K562 (cell line): Measurements from ENCODE around the gene CRELD2.

Source experiments
- BMI1 ChIP-seq: fragments of 150-350 bp; IDR thresholded peaks from 2 replicates; pipeline ENCODE4 v1.6.1; 2014; ENCODE audit warnings: low read length
- HNRNPLL ChIP-seq: fragments of 200-400 bp; formaldehyde crosslinking; IDR thresholded peaks from 2 replicates; pipeline ENCODE4 v1.6.1; 2017; ENCODE audit warnings: low read length, low read depth, mild to moderate bottlenecking; ENCODE audit not compliant: poor library complexity, severe bottlenecking
- IFI16 ChIP-seq: fragments of 250-450 bp; sonication (Bioruptor Pico); IDR thresholded peaks from 2 replicates; pipeline ENCODE4 v2.1.2; 2022; ENCODE audit warnings: mild to moderate bottlenecking, inconsistent platforms
- JUND ChIP-seq, 2 experiments: IDR thresholded peaks; 2 replicates in 1 of 2; 3 replicates in 1 of 2; pipeline ENCODE4 v1.6.1; 2011; ENCODE audit warnings: borderline replicate concordance in 2 of 2, low read depth in 2 of 2, low read length in 2 of 2, improper control_type of control experiment in 1 of 2, missing biosample characterization in 1 of 2, missing genetic modification characterization in 1 of 2, missing genetic modification reagents in 1 of 2
- POLR2A ChIP-seq: fragments of 450-650 bp; conservative IDR thresholded peaks from 2 replicates; pipeline ENCODE4 v1.6.1; 2016
- TCF7 ChIP-seq: sonication (generic); IDR thresholded peaks from 2 replicates; pipeline ENCODE4 v1.6.1; 2016; ENCODE audit warnings: antibody characterized with exemption, borderline replicate concordance
- ZNF174 ChIP-seq: fragments of 250-450 bp; sonication (Bioruptor Pico); IDR thresholded peaks from 2 replicates; pipeline ENCODE4 v1.4.0; 2020; ENCODE audit warnings: mild to moderate bottlenecking
- ZNF274 ChIP-seq: IDR thresholded peaks from 2 replicates; pipeline ENCODE4 v1.6.1; 2011; ENCODE audit warnings: low read depth, mild to moderate bottlenecking, low read length, moderate library complexity, borderline replicate concordance
- TF ChIP-seq, protein P1 (sequence below), 3 experiments: IDR thresholded peaks in 2 of 3; conservative IDR thresholded peaks in 1 of 3; 2 replicates each; pipeline ENCODE4 v1.5.1; 2011 to 2012; ENCODE audit warnings: low read length in 3 of 3, mild to moderate bottlenecking in 3 of 3, control low read depth in 2 of 3, improper control_type of control experiment in 1 of 3, inconsistent platforms in 1 of 3, low read depth in 1 of 3, mixed read lengths in 1 of 3, moderate library complexity in 1 of 3; ENCODE audit not compliant: insufficient read depth in 2 of 3
- TF ChIP-seq, protein P2 (sequence below): fragments of 250-450 bp; sonication (Bioruptor Pico); IDR thresholded peaks from 2 replicates; pipeline ENCODE4 v1.5.0; 2021; ENCODE audit warnings: mild to moderate bottlenecking, moderate library complexity
- TF ChIP-seq, protein P3 (sequence below): sonication (generic); formaldehyde crosslinking; IDR thresholded peaks from 2 replicates; pipeline ENCODE4 v1.8.1; 2023; ENCODE audit warnings: mild to moderate bottlenecking, missing genetic modification reagents

DNA sequence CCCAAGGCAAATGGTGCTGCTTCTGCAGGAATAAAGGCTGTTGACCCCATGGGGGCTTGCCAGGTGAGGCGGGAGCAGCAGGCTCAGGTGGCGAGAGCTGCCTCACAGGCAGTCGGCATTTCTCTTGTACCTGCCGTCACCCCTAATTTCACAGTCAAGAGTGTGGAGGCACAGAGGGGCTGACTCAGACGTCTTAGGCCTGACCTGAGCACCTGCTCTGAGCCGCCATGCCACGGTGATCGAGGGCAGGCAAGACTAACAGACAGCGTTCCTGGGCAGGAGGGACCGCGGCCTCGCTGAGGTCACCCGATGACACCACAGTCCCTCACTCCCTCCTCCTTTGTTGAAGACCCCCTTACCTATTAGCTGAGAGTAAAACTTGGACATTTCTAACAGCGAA, 5.4 kb upstream of the CRELD2 start:
- TF ChIP-seq, protein P1, sequence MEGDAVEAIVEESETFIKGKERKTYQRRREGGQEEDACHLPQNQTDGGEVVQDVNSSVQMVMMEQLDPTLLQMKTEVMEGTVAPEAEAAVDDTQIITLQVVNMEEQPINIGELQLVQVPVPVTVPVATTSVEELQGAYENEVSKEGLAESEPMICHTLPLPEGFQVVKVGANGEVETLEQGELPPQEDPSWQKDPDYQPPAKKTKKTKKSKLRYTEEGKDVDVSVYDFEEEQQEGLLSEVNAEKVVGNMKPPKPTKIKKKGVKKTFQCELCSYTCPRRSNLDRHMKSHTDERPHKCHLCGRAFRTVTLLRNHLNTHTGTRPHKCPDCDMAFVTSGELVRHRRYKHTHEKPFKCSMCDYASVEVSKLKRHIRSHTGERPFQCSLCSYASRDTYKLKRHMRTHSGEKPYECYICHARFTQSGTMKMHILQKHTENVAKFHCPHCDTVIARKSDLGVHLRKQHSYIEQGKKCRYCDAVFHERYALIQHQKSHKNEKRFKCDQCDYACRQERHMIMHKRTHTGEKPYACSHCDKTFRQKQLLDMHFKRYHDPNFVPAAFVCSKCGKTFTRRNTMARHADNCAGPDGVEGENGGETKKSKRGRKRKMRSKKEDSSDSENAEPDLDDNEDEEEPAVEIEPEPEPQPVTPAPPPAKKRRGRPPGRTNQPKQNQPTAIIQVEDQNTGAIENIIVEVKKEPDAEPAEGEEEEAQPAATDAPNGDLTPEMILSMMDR (IDR thresholded peaks at IDR 0.05 in 2 of 3, conservative IDR thresholded peaks at IDR 0.05 in 1 of 3; ENCODE audit: insufficient read depth in 2 of 3, low read depth in 1 of 3, low read length in 3 of 3) = no peak
- no peak for TF ChIP-seq ZNF274
- TF ChIP-seq, protein P2, sequence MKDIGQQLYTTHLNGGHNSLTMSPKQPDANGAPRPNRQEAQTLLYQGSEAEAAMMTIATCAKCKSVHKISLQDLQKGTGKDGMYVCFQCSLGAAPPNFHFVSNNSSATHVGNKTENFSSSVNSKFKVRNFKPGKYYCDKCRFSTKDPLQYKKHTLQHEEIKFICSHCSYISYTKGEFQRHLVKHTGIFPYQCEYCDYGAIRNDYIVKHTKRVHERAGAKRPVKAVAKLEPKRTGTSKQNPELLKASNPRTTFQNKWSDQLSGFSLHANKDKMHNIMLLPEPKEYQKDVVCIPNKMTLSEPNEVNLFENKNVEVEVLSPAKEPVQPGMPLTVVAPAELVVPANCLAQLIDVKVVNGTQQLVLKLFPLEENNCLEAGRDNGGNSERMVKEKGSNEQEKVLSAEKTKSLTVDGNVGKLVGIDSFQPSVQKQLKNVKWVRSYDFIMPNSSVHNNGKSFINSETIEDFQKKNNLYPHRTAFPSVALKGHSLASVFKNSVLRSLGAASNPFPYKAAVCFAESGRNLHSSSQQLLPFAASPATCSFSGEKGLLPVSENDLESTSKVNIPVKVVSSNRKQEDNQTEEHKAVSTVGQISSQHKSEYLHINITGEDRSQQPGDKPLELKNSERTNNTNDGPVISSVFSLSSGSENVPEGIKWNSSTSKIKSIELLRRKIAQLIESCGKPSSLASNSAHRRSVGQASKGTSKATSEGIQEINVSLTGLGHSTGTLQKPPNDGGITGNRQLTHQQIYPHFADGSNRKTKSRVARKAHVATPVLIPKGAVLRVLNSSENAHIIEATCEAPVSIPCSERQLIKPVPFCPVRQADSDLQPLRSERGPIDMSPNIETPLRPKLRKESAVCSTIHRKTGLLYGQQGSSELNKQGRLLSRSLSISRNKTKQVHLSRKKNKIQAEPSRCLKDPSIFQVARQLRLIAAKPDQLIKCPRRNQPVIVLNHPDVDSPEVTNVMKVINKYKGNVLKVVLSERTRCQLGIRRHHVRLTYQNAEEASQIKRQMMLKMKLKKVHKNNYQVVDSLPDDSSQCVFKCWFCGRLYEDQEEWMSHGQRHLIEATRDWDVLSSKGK (CRISPR knock-in tag) = no peak
- TF ChIP-seq, protein P3, sequence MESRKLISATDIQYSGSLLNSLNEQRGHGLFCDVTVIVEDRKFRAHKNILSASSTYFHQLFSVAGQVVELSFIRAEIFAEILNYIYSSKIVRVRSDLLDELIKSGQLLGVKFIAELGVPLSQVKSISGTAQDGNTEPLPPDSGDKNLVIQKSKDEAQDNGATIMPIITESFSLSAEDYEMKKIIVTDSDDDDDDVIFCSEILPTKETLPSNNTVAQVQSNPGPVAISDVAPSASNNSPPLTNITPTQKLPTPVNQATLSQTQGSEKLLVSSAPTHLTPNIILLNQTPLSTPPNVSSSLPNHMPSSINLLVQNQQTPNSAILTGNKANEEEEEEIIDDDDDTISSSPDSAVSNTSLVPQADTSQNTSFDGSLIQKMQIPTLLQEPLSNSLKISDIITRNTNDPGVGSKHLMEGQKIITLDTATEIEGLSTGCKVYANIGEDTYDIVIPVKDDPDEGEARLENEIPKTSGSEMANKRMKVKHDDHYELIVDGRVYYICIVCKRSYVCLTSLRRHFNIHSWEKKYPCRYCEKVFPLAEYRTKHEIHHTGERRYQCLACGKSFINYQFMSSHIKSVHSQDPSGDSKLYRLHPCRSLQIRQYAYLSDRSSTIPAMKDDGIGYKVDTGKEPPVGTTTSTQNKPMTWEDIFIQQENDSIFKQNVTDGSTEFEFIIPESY (CRISPR knock-in tag) = no peak
- no peak for TF ChIP-seq ZNF174 (CRISPR knock-in tag)
- no peak for TF ChIP-seq HNRNPLL
- no peak for TF ChIP-seq JUND (IDR thresholded peaks at IDR 0.05; ENCODE audit: borderline replicate concordance, low read depth, low read length)
- no peak for TF ChIP-seq JUND (tag; IDR thresholded peaks at IDR 0.05; ENCODE audit: borderline replicate concordance, low read depth, low read length)
- TF ChIP-seq POLR2A = no peak
- TF ChIP-seq TCF7 = no peak
- no peak for TF ChIP-seq IFI16 (CRISPR knock-in tag)
- TF ChIP-seq BMI1 = no peak
